OCI-LY7 (cell line): ENCODE measurements around the gene SERPINB2. TPM values are rescaled to one million over a fixed set of nuclear protein-coding genes. Genes with fewer than 3 reads are reported as not detected.

Experiments used
- BruUV-seq: library from RNA; stranded (reverse); fragments of 400-500 nt; replicated peaks from 2 replicates; lab custom pipeline; 2021; lab: Mats Ljungman, UMichigan
- CTCF ChIA-PET: fragments of 300-600 bp; sonication (Branson Sonifier 250); formaldehyde crosslinking; loops from one replicate; lab custom pipeline; 2022; ENCODE audit warnings: antibody characterized with exemption; ENCODE audit not compliant: unreplicated experiment; lab: Charles Lee
- POLR2A ChIA-PET: fragments of 300-600 bp; sonication (Branson Sonifier 250); formaldehyde crosslinking; loops from one replicate; lab custom pipeline; 2022; ENCODE audit warnings: antibody characterized with exemption; lab: Charles Lee
- DNase-seq: peaks from one replicate; pipeline ENCODE4 v3.0.0-alpha.2; 2015; ENCODE audit warnings: low spot score
- H2AFZ ChIP-seq: fragments of 200-600 bp; sonication (generic), shearing (Covaris generic); 2 replicates; pipeline ENCODE4 v1.6.1; 2014; ENCODE audit warnings: mild to moderate bottlenecking, antibody characterized with exemption, low read length, moderate library complexity
- H3K27ac ChIP-seq: fragments of 200-600 bp; sonication (generic); 2 replicates; pipeline ENCODE4 v1.5.1; 2014; ENCODE audit warnings: mixed run types, low read depth, mild to moderate bottlenecking, moderate library complexity, low read length, inconsistent platforms; ENCODE audit not compliant: poor library complexity, severe bottlenecking
- H3K36me3 ChIP-seq: fragments of 200-600 bp; sonication (generic); 2 replicates; pipeline ENCODE4 v1.6.1; 2014; ENCODE audit warnings: mild to moderate bottlenecking, antibody characterized with exemption, low read length, moderate library complexity, mixed read lengths; ENCODE audit not compliant: insufficient read depth
- H3K4me1 ChIP-seq: fragments of 200-600 bp; sonication (generic); 2 replicates; pipeline ENCODE4 v1.5.1; 2014; ENCODE audit warnings: mild to moderate bottlenecking, low read length; ENCODE audit not compliant: insufficient read depth, poor library complexity, severe bottlenecking
- H3K4me2 ChIP-seq: fragments of 200-600 bp; sonication (generic); 2 replicates; pipeline ENCODE4 v1.6.1; 2014; ENCODE audit warnings: mild to moderate bottlenecking, low read length
- H3K4me3 ChIP-seq: fragments of 200-600 bp; sonication (generic); 2 replicates; pipeline ENCODE4 v1.5.1; 2014; ENCODE audit warnings: mild to moderate bottlenecking, low read depth, low read length; ENCODE audit not compliant: poor library complexity, severe bottlenecking
- H3K79me2 ChIP-seq: fragments of 200-600 bp; sonication (generic); 2 replicates; pipeline ENCODE4 v1.6.1; 2016; ENCODE audit warnings: low read depth, mild to moderate bottlenecking, low read length, moderate library complexity, mixed read lengths; ENCODE audit not compliant: insufficient read depth
- H3K9me2 ChIP-seq: fragments of 200-600 bp; sonication (generic); 2 replicates; pipeline ENCODE4 v1.6.1; 2016; ENCODE audit warnings: mild to moderate bottlenecking, low read length, mixed read lengths; ENCODE audit not compliant: insufficient read depth
- H3K9me3 ChIP-seq: fragments of 200-600 bp; sonication (generic); 2 replicates; pipeline ENCODE4 v1.6.1; 2014; ENCODE audit warnings: mild to moderate bottlenecking, mixed run types, low read length, mixed read lengths
- H4K20me1 ChIP-seq: fragments of 200-600 bp; sonication (generic); 2 replicates; pipeline ENCODE4 v1.6.1; 2014; ENCODE audit warnings: mild to moderate bottlenecking, antibody characterized with exemption, low read length, moderate library complexity, mixed read lengths; ENCODE audit not compliant: insufficient read depth
- EZH2phosphoT487 ChIP-seq: fragments of 200-600 bp; sonication (generic); IDR thresholded peaks from 2 replicates; pipeline ENCODE4 v1.6.1; 2018; ENCODE audit warnings: low read depth, borderline replicate concordance, mild to moderate bottlenecking, mixed run types, antibody characterized with exemption, low read length, moderate library complexity, mixed read lengths
- intact Hi-C: fragments of 100-400 bp; cut with micrococcal nuclease; formaldehyde crosslinking; loops from one replicate; pipeline ENCODE4 v1.10.0; 2022; ENCODE audit not compliant: unreplicated experiment
- total RNA-seq, 2 experiments: library from RNA; depleted of rRNA in 1 of 2; stranded (reverse); fragments of >200 nt in 1 of 2; shearing (Covaris generic) in 1 of 2; gene quantifications; 2 replicates each; pipeline ENCODE4 v1.2.3, GENCODE V29; 2014 to 2022
- TF ChIP-seq, protein P1 (sequence below): fragments of 200-600 bp; sonication (generic); conservative IDR thresholded peaks from 2 replicates; pipeline ENCODE4 v1.5.1; 2014; ENCODE audit warnings: mild to moderate bottlenecking, antibody characterized with exemption, low read length, moderate library complexity, mixed read lengths

Gene SERPINB2
- total RNA-seq, 2 experiments from 2014 or later = not detected

DNA sequence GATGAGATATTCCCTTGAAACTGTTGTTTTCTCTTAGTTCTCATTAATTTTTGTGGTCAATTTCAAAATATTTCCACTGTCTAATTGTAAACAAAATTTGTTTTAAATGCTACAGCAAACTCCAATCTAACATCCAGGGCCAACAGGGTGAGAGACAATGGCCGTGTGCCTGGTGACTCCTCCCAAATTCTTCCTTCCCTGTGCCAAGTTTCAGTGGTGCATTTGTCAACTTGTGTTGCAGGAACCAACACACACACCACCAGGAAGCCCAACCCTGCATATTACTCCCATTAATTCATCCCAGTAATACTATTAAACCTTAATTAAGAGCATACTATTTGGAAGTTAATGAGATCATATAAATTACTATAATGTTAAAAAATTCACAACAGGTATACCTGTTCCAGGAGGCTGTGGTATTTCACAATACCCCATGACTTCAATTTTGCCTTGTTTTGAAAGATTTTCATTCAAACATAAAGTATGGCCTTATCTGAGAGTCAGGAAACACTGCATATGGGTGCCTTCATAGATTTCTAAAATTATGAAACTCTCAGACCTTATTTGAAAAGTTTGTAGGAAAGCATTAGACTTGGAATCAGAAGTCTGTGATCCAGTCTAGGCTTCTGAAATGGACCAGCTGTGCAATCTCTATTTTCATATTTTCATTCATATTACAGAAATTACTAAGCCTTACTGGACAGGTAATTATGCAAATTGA is 1.1 kb downstream of the SERPINB2 start:
- DNase-seq = no peak
- ChIA-PET POLR2A (no interaction called here), CTCF (no interaction called here)
- H3K9me3 ChIP-seq = no peaks in the 10 kb centered on the region
- H3K4me3 ChIP-seq = no peak overlapping the region
- no peaks in the 10 kb centered on the region for H3K9me2 ChIP-seq
- H3K79me2 ChIP-seq = no peaks in the 10 kb centered on the region
- no peak overlapping the region for H3K27ac ChIP-seq
- no peak overlapping the region for H2AFZ ChIP-seq
- TF ChIP-seq EZH2phosphoT487 = no peak
- TF ChIP-seq, protein P1, sequence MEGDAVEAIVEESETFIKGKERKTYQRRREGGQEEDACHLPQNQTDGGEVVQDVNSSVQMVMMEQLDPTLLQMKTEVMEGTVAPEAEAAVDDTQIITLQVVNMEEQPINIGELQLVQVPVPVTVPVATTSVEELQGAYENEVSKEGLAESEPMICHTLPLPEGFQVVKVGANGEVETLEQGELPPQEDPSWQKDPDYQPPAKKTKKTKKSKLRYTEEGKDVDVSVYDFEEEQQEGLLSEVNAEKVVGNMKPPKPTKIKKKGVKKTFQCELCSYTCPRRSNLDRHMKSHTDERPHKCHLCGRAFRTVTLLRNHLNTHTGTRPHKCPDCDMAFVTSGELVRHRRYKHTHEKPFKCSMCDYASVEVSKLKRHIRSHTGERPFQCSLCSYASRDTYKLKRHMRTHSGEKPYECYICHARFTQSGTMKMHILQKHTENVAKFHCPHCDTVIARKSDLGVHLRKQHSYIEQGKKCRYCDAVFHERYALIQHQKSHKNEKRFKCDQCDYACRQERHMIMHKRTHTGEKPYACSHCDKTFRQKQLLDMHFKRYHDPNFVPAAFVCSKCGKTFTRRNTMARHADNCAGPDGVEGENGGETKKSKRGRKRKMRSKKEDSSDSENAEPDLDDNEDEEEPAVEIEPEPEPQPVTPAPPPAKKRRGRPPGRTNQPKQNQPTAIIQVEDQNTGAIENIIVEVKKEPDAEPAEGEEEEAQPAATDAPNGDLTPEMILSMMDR = no peak
- H3K4me1 ChIP-seq = no peaks in the 10 kb centered on the region
- intact Hi-C loops = no loop called here
- BruUV-seq = no TSS peak
- no peaks in the 10 kb centered on the region for H3K36me3 ChIP-seq
- no peaks in the 10 kb centered on the region for H4K20me1 ChIP-seq
- H3K4me2 ChIP-seq = no peak overlapping the region

DNA sequence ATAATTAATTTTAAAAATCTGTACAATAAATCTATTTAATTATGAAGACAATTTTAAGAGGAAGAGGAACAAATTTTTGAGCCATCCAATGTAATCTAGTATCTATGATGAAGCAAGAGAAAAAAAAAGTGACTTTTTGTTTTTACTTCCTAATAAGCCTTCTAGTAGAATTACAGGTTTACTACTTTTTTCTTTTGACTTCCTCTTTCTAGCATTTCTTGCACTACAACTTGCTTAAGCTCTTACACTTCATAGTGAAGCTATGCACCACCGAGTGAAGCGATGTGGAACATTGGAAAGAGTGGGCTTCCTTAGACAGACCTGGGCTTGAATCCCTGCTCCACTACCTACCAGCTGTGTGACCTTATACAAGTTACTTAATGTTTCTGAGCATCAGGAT is 2.1 kb downstream of the SERPINB2 start:
- Histone ChIP-seq H3K9me3 (no peaks in the 10 kb centered on the region), H4K20me1 (no peaks in the 10 kb centered on the region), H3K79me2 (no peaks in the 10 kb centered on the region), H3K36me3 (no peaks in the 10 kb centered on the region), H2AFZ (no peak overlapping the region), H3K9me2 (no peaks in the 10 kb centered on the region), H3K27ac (no peak overlapping the region), H3K4me3 (no peak overlapping the region), H3K4me2 (no peak overlapping the region), H3K4me1 (no peaks in the 10 kb centered on the region)
- TF ChIP-seq EZH2phosphoT487 = no peak
- TF ChIP-seq, protein P1 = no peak
- no TSS peak for BruUV-seq
- ChIA-PET CTCF (no interaction called here), POLR2A (no interaction called here)
- DNase-seq = no peak
- intact Hi-C loops = no loop called here

DNA sequence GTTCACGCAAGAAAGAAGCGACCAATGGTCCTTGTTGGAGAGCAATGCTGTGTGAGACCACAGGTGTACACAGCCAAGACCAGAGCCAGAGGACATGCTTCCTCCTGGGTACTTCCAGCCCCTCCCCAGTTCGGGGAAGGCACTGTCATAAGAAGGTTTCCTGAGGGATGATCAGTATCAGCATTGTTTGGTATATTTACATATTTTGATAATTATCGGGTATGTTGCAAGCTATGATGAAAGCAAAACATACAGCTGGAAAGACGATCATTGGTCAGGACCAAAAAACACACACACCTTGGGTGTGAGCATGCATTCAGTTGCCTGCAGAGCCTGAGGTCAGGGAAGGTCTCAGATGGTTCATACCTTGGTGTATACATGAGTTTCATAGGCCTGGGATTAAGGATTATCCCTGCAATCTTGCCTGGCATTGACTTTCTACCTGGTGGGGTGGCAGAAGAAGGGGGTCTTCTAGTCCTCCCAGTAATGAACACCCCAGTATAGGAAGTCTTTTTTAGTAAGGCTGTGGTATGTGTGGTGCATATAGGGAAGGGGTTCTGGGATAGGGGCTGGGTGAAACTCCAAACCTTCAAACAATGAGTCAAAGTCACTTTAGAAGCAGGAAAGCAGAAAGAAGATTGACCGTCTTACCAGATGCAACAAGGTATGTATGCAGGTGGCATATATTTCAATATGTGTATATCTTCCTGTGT is 2.9 kb downstream of the SERPINB2 start:
- intact Hi-C loops = no loop called here
- CTCF ChIA-PET = no interaction called here

More for the DNA sequence above, 2.9 kb downstream of the SERPINB2 start:
- H3K27ac ChIP-seq = no peak overlapping the region
- H3K4me1 ChIP-seq = no peaks in the 10 kb centered on the region
- POLR2A ChIA-PET = no interaction called here
- H3K4me3 ChIP-seq = no peak overlapping the region
- BruUV-seq = no TSS peak
- TF ChIP-seq EZH2phosphoT487 = no peak
- TF ChIP-seq, protein P1 = no peak
- no peak overlapping the region for H2AFZ ChIP-seq
- DNase-seq = no peak
- no peaks in the 10 kb centered on the region for H4K20me1 ChIP-seq
- no peaks in the 10 kb centered on the region for H3K79me2 ChIP-seq
- no peaks in the 10 kb centered on the region for H3K9me2 ChIP-seq
- H3K36me3 ChIP-seq = no peaks in the 10 kb centered on the region
- H3K9me3 ChIP-seq = no peaks in the 10 kb centered on the region
- no peak overlapping the region for H3K4me2 ChIP-seq
